NCI-H2107 (cell line): ENCODE results near the gene NAE1.
A peak's percentile ranks its signal among the peaks of the same experiment; 100 is the strongest.
"Not testable (repeated sequence)": the region's sequence is repeated elsewhere in the genome, so short reads cannot be mapped to it uniquely, and the experiment has no call there.

Experiments used
- DNase-seq: peaks from one replicate; lab custom pipeline; 2025; lab: John Stamatoyannopoulos, UW

Gene NAE1

GRCh38 chr16:66830422-66831404 is at the start of gene NAE1:
NAE1 (minus strand) TSS chr16:66830976; CDS start chr16:66830899, 77 bp downstream.
- DNase-seq, result peak; percentile 74

DNA sequence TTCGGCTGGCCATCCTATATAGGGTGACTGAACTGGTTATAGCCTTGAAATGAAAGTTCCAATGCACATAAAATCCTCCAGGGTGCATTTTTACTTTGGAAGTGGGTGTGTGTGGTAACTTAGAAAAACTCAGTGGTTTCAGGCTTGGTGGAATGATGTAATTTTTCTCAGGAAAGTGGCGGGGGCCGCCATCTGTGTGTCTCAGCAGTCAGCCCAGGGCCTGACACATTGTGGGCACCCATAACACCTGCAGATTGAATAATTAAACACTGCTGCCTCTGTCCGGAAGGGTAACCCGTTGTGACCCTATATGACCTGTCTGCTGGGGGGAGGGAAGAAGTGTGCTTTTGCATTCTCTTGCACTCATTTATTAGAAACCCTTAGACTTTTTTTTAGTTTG is 47.3 kb upstream of the NAE1 start:
- DNase-seq, result no peak

- no peak for DNase-seq
Observed at GRCh38 chr16:66874079-66874775, 43.5 kb upstream of the NAE1 start.

- no peak for DNase-seq
Observed at GRCh38 chr16:66873685-66874055, 42.9 kb upstream of the NAE1 start.

GRCh38 chr16:66872943-66873684 is 42.3 kb upstream of the NAE1 start:
- peak; percentile 43 for DNase-seq

- DNase-seq, result no peak
Observed at GRCh38 chr16:66872559-66872942, 41.8 kb upstream of the NAE1 start.

- DNase-seq, result no peak
Observed at GRCh38 chr16:66871840-66872239, 41.1 kb upstream of the NAE1 start.

DNA sequence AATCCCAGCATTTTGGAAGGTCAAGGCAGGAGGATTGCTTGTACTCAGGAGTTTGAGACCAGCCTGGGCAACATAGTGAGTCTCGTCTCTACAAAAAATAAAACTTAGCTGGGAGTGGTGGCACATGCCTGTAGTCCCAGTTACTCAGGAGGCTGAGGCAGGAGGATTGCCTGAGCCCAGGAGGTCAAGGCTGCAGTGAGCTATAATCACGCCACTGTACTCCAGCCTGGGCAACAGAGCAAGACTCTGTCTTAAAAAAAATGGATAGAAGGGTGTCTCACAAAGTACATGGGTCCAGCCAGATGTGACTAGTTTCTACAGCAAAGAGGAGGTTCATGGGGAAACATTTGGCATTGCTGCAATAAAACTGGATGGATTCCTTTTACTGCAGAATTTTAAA is 40.6 kb upstream of the NAE1 start:
- DNase-seq, result not testable (repeated sequence)

- DNase-seq, result no peak
Observed at GRCh38 chr16:66869424-66869823, 38.6 kb upstream of the NAE1 start.

DNA sequence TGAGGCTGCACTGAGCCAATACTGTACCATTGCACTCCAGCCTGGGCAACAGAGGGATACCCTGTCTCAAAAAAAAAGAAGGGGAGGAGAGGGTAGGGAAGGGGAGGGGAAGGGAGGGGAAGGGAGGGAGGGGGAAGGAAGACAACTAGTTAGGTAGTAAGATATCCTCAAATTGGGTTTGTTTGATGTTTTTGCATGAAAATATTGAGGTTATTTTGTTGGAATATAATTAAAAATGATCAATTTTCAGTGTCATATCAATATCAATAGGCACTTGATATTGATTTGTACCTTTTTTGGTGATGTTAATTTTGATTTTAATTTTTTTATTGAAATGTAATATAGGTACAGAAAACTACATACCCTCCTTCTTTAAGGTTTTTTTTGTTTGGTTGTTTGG is 32.9 kb upstream of the NAE1 start:
- no peak for DNase-seq

DNA sequence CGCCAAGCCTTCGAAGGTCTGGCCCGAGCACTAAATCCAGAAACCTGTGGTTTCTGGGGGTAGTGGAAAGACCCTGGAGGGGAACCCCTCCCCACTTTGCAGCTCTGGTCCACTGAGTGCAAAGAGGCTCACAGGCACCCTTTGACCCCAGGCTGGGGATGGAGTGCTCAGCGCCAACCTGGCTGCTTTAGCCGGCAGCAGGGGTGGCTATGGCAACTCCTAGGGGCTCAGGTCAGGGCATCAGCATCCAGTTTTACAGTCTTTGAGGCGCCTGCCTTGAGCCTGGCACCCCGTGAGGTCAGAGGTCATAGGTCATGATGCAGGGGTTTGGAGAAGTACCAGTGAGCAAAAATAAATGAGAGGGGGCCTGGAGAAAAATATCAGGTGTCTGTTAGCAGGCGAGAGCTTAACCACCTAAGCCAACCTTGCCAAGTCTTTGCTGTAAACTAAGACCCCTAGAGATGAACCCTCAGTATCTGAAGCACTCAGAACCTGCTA is 31.3 kb upstream of the NAE1 start:
- DNase-seq, result no peak

DNA sequence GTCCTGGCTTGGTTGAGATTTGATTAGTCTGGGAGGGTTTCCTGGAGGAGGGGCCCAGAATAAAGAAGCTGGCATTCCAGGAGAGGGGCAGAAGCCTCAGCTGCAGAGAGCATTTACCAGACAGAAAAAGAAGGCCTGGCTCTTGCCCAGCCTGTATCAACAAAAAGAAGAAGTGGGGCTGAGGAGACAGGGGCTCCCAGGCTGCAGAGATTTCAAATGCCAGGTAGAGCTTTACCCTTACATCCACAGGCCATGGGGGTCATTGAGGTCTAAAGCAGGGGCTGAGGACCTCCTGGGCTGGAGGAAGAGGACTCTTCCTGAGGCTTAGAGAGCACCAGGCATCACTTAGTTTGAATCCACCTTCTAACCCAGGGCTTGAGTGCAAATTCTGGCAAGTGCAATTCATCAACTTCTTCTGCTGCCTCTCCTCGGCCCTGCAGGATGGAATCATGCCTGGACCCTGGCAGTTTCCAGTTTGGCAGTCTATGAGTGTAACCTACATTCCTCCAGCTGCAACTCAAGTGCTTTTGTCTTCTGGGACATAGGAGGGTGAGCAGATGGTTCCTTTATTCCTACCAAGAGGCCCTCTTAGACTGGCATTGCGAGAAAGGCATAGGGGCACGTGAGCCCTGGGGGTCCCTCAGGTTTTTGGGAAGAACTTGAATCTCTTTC is 28.8 kb upstream of the NAE1 start:
- DNase-seq, result no peak

DNA sequence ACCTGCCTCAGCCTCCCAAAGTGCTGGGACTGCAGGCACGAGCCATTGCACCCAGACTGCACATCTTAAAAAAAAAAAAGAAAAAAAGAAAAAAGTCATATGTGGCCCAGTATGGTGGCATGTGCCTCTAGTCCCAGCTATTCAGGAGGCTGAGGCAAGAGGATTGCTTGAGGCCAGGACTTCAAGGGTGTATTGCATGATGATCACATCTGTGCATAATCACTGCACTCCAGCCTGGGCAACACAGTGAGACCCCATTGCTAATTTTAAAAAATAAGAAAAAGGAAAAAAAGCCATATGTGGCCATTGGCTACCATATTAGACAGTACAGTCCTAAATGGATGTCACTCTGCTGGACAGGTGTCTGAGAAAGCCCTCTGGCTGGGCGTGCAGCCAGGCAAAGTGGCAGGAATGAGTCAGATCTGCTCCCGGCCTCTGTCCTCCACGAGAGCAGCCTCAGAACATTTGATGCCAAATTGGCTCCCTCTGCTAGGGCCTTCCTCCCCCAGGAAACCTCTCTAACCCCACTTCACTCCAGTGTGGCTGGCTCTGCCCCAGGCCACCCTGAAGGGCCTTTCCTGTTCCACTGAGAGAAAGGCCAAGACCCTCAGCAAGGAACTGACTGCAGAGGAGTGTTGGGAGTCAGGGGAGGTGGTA is 28.1 kb upstream of the NAE1 start:
- no peak for DNase-seq

GRCh38 chr16:66857437-66857836 is 26.7 kb upstream of the NAE1 start:
- no peak for DNase-seq

DNA sequence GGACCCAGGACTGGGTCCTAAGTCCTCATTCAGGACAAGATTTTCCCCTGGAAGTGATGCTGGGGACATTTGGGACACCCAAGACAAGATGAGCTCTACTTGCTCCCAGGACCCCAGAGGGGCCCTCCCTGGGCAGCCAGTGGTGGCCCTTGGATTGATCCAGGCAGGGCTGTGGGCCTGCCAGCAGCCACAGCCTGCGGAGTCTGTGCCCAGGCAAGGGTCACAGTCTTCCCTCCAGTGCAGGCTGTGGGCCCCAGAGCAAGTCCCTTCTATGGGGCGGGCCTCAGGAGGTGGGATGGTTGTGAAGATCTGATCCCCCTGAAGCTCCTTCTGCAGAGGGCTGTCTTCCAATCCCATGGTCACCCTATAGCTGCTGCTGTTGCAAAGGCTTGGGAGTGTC is 26.0 kb upstream of the NAE1 start:
- DNase-seq, result no peak

DNA sequence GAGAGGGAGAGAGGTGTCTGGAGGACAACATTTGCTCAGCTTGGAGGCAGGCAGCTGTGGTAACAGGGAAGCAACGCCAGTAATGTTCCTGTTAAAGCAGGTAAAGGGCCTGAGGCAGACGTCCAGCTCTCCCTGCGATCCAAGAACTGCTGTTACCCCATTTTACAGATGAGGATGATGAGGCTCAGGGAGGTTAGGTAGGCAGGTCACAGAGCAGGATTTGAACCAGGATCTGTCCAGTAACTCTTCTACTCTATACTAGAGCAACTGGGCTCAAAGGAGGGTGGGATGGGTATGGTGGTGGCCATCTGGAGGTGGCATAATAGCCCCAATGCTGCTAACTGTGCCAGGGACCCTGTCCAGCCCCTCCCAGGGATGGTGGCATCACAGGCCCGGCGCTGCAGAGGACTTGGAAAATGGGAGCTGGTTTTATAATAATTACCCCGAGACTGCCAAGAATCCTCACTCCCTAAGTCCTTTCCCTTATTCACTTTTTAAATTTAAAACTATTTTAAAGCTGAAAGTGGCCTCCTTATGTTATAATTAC is 25.5 kb upstream of the NAE1 start:
- DNase-seq, result no peak

DNA sequence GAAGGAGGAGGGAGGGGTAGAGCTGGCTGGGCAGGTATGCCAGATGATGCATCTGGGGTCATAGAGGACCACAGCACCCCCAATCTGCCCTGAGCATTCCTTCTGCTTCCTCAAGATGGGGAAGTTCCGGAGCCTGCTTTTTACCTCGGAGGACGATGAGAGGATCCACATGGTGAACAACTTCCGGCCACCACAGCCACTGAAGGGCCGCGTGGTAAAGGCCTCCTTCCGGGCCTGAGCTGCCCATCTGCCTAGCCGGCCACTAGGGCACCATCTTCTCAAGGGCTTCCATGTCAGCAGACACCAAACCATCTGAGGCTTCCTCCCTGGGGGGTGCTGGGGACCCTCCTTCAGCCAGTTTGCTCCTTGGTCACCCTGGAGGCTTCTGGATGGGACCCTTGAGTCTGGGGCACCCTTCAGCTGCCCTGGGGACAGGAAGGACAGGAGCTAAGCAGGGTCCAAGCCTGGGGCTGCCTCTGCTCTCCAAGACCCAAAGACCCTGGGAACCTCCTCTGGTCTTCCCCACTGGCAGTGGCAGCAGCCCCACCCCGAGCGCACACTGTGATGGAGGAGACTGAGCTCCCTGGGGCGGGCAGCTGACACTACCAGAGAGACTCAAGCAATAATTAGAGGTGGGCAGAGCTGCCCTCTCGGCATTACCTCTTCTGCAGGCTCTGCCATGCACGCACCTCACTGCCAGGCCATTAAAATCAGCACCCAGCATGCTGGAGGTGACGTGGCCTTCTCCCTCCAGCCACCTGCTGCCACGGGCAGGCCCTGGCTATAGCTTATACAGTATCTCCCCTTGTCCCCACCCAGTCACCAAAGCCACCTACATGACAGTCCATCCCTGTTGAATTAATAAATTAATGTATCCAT is 22.7 kb upstream of the NAE1 start:
- no peak for DNase-seq

DNA sequence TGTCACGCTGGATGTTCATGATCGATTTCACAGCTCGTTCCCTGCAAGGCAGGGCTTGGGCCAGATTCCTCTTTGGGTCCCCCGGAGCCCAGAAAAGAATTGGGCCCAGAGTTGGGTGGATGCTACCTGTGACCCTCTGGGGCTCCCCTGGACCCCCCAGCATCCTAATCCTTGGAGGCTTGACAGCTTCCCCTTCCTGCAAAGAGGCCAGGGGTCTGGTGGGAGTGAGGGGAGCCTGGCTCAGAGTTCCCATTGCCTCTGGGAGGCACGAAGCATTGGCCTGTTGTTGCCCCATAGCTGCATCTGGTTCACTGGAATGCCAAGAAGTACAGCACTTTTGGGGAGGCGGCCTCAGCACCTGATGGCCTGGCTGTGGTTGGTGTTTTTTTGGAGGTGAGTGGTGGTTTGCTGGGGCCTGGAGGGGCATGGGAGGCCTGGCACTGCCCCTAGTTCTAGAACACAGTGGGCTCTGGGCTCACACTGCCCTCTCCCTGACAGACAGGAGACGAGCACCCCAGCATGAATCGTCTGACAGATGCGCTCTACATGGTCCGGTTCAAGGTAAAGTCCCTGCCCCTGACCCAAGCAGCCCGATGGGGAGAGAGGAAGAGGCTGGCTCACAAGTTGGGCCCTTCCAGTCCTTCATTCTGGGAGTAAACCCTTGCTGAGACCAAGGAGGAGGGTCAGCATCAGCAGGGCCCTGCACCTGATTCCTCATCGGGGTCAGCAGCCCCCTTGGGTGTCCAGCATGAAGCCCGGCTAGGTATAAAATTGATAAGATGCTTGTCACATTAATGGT is 20.6 kb upstream of the NAE1 start:
- DNase-seq, result no peak
